ENCODE data around the gene PCNT.

Gene PCNT

GRCh38 chr21:46376231-46376628 is 52.3 kb downstream of the PCNT start:
- Histone ChIP-seq H3K4me3 (ENCODE audit: low read length) (no peak overlapping the region), H3F3A (ENCODE audit: control insufficient read depth, insufficient read depth) (0 out of 2 replicates have a peak, but pooled peaks cover 2% of the 10 kb centered on the region), H3K4me2 (ENCODE audit: low read length) (no peak overlapping the region), H4K20me1 (ENCODE audit: control insufficient read depth, insufficient read depth, low read depth, low read length) (no peaks in the 10 kb centered on the region), H3K27me3 (ENCODE audit: control insufficient read depth, low read length) (no peaks in the 10 kb centered on the region), H3K79me2 (ENCODE audit: control insufficient read depth, low read length) (peaks cover 96% of the 10 kb centered on the region), H3K36me3 (ENCODE audit: control insufficient read depth, low read length) (peaks cover 69% of the 10 kb centered on the region), H3K9me3 (ENCODE audit: control insufficient read depth, insufficient read depth, low read length) (peaks cover 10% of the 10 kb centered on the region; the same call in 1 of the 2 replicates), H3K27ac (ENCODE audit: low read depth, low read length) (no peak overlapping the region), H3K9me2 (replicated peaks; ENCODE audit: control insufficient read depth, low read length) (no peaks in the 10 kb centered on the region), H3K4me1 (ENCODE audit: control insufficient read depth, low read length) (no peaks in the 10 kb centered on the region)
- TF ChIP-seq EZH2phosphoT487 (IDR thresholded peaks at IDR 0.05; ENCODE audit: borderline replicate concordance, low read length), result no peak
- TF ChIP-seq CTCF (IDR thresholded peaks at IDR 0.05; ENCODE audit: low read depth, low read length, poor library complexity, severe bottlenecking), result no peak

GRCh38 chr21:46376856-46377453 is 53.0 kb downstream of the PCNT start:
- no peaks in the 10 kb centered on the region for H3K27me3 ChIP-seq (ENCODE audit: control insufficient read depth, low read length)
- H3K4me2 ChIP-seq (ENCODE audit: low read length), result no peak overlapping the region
- peaks cover 8% of the 10 kb centered on the region; the same call in 1 of the 2 replicates for H3F3A ChIP-seq (ENCODE audit: control insufficient read depth, insufficient read depth)
- peaks cover 96% of the 10 kb centered on the region for H3K79me2 ChIP-seq (ENCODE audit: control insufficient read depth, low read length)
- H3K27ac ChIP-seq (ENCODE audit: low read depth, low read length), result no peak overlapping the region
- no peaks in the 10 kb centered on the region for H4K20me1 ChIP-seq (ENCODE audit: control insufficient read depth, insufficient read depth, low read depth, low read length)
- H3K36me3 ChIP-seq (ENCODE audit: control insufficient read depth, low read length), result peaks cover 69% of the 10 kb centered on the region
- H3K4me3 ChIP-seq (ENCODE audit: low read length), result no peak overlapping the region
- TF ChIP-seq CTCF (IDR thresholded peaks at IDR 0.05; ENCODE audit: low read depth, low read length, poor library complexity, severe bottlenecking) (no peak), EZH2phosphoT487 (IDR thresholded peaks at IDR 0.05; ENCODE audit: borderline replicate concordance, low read length) (no peak)
- no peaks in the 10 kb centered on the region for H3K9me2 ChIP-seq (replicated peaks; ENCODE audit: control insufficient read depth, low read length)
- H3K9me3 ChIP-seq (ENCODE audit: control insufficient read depth, insufficient read depth, low read length), result peaks cover 18% of the 10 kb centered on the region; the same call in 1 of the 2 replicates
- no peaks in the 10 kb centered on the region for H3K4me1 ChIP-seq (ENCODE audit: control insufficient read depth, low read length)

- no peaks in the 10 kb centered on the region for H3K27me3 ChIP-seq (ENCODE audit: control insufficient read depth, low read length)
- H3K9me3 ChIP-seq (ENCODE audit: control insufficient read depth, insufficient read depth, low read length), result peaks cover 26% of the 10 kb centered on the region; the same call in 1 of the 2 replicates
- H3K4me1 ChIP-seq (ENCODE audit: control insufficient read depth, low read length), result no peaks in the 10 kb centered on the region
- H3K9me2 ChIP-seq (replicated peaks; ENCODE audit: control insufficient read depth, low read length), result no peaks in the 10 kb centered on the region
- peaks cover 74% of the 10 kb centered on the region for H3K36me3 ChIP-seq (ENCODE audit: control insufficient read depth, low read length)
- H3K27ac ChIP-seq (ENCODE audit: low read depth, low read length), result no peak overlapping the region
- no peak overlapping the region for H3K4me2 ChIP-seq (ENCODE audit: low read length)
- TF ChIP-seq EZH2phosphoT487 (IDR thresholded peaks at IDR 0.05; ENCODE audit: borderline replicate concordance, low read length), result no peak
- no peak for TF ChIP-seq CTCF (IDR thresholded peaks at IDR 0.05; ENCODE audit: low read depth, low read length, poor library complexity, severe bottlenecking)
- H4K20me1 ChIP-seq (ENCODE audit: control insufficient read depth, insufficient read depth, low read depth, low read length), result no peaks in the 10 kb centered on the region
- H3K79me2 ChIP-seq (ENCODE audit: control insufficient read depth, low read length), result peaks cover 96% of the 10 kb centered on the region
- peaks cover 8% of the 10 kb centered on the region; the same call in 1 of the 2 replicates for H3F3A ChIP-seq (ENCODE audit: control insufficient read depth, insufficient read depth)
- no peak overlapping the region for H3K4me3 ChIP-seq (ENCODE audit: low read length)
These were observed 53.8 kb downstream of the PCNT start for GRCh38 chr21:46377789-46378188.

All from DOHH2 (cell line).